Epithelial cell of esophagus (primary cell): Measurements from ENCODE around the gene B4GALT2.

Experiments used
- DNase-seq: peaks from one replicate; pipeline ENCODE4 v3.0.0; 2010; ENCODE audit warnings: low read depth
- H3K4me3 ChIP-seq: 2 replicates; pipeline ENCODE4 v1.5.1; 2011; ENCODE audit warnings: mild to moderate bottlenecking, low read length, control low read depth
- CTCF ChIP-seq: IDR thresholded peaks from 2 replicates; pipeline ENCODE4 v1.5.1; 2011; ENCODE audit warnings: low read depth, mild to moderate bottlenecking, low read length, control low read depth, inconsistent platforms; ENCODE audit not compliant: insufficient read depth; ENCODE audit errors: missing control alignments

The B4GALT2 gene

GRCh38 chr1:43947061-43947873, 31.7 kb upstream of the B4GALT2 start:
- H3K4me3 ChIP-seq, result peak overlapping the region; percentile 86
- no peak for TF ChIP-seq CTCF
- no peak for DNase-seq

- DNase-seq, result no peak
- H3K4me3 ChIP-seq, result peak overlapping the region; percentile 86
- no peak for TF ChIP-seq CTCF
These were observed 31.1 kb upstream of the B4GALT2 start for GRCh38 chr1:43947874-43948437.

- no peak for TF ChIP-seq CTCF
- no peak for DNase-seq
- H3K4me3 ChIP-seq, result no peak overlapping the region
These were observed 29.3 kb upstream of the B4GALT2 start for GRCh38 chr1:43949678-43950077.

- no peak for TF ChIP-seq CTCF
These were observed 27.7 kb upstream of the B4GALT2 start for GRCh38 chr1:43951021-43951985.

GRCh38 chr1:43952731-43953346, 26.2 kb upstream of the B4GALT2 start:
- no peak for TF ChIP-seq CTCF
- no peak overlapping the region for H3K4me3 ChIP-seq
- no peak for DNase-seq

More at GRCh38 chr1:43951021-43951985, 27.7 kb upstream of the B4GALT2 start:
- H3K4me3 ChIP-seq, result no peak overlapping the region
- peak; percentile 33 for DNase-seq

- DNase-seq, result no peak
- H3K4me3 ChIP-seq, result no peak overlapping the region
- no peak for TF ChIP-seq CTCF
These were observed 25.6 kb upstream of the B4GALT2 start for GRCh38 chr1:43953361-43953760.
